ENCODE measurements around the gene GULP1. TPM values are rescaled to one million over a fixed set of nuclear protein-coding genes. Genes with fewer than 3 reads are reported as not detected.

GULP1 gene
- total and polyA plus RNA-seq, 2 experiments from 2014 or later: 94.6 to 181 TPM

GRCh38 chr2:188316342-188316741 is 24.7 kb downstream of the GULP1 start:
- Histone ChIP-seq H3K9me2 (ENCODE audit: insufficient read depth) (no peaks in the 10 kb centered on the region), H3K4me3 (no peak overlapping the region), H3K4me2 (no peak overlapping the region), H3K27ac (ENCODE audit: low read depth) (peak overlapping the region; percentile 12; the same call in 1 of the 2 replicates), H2AFZ (no peak overlapping the region), H4K20me1 (replicated peaks; ENCODE audit: insufficient read depth) (0 out of 2 replicates have a peak, but pooled peaks cover 7% of the 10 kb centered on the region), H3K4me1 (ENCODE audit: insufficient read depth) (peaks cover 77% of the 10 kb centered on the region), H3K27me3 (ENCODE audit: insufficient read depth) (no peaks in the 10 kb centered on the region), H3K36me3 (ENCODE audit: insufficient read depth) (no peaks in the 10 kb centered on the region), H3K79me2 (replicated peaks; ENCODE audit: insufficient read depth) (peaks cover 100% of the 10 kb centered on the region), H3F3A (replicated peaks; ENCODE audit: low read depth) (no peaks in the 10 kb centered on the region)
- peaks cover 17% of the 10 kb centered on the region for H3K9me3 Mint-ChIP-seq
- H3K4me1 Mint-ChIP-seq: peaks cover 58% of the 10 kb centered on the region
- no peak overlapping the region for H3K4me3 Mint-ChIP-seq
- ATAC-seq (peak; percentile 57), DNase-seq (ENCODE audit: low spot score) (no peak)
- peak overlapping the region; percentile 48; the same call in 1 of the 2 replicates for H3K27ac Mint-ChIP-seq
- peaks cover 23% of the 10 kb centered on the region for H3K36me3 Mint-ChIP-seq (ENCODE audit: low read depth)
- TF ChIP-seq REST (IDR thresholded peaks at IDR 0.05; ENCODE audit: unreplicated experiment) (no peak), ETS1 (IDR thresholded peaks at IDR 0.05) (no peak), JUNB (IDR thresholded peaks at IDR 0.05; ENCODE audit: unreplicated experiment) (no peak), POLR2AphosphoS5 (IDR thresholded peaks at IDR 0.05; ENCODE audit: low read depth) (no peak), ZNF462 (CRISPR knock-in tag; IDR thresholded peaks at IDR 0.05) (no peak), CTCF (conservative IDR thresholded peaks at IDR 0.05; ENCODE audit: low read depth in 2 of 2) (no peak), EZH2phosphoT487 (IDR thresholded peaks at IDR 0.05; ENCODE audit: unreplicated experiment) (no peak), ZNF331 (CRISPR knock-in tag; IDR thresholded peaks at IDR 0.05; ENCODE audit: low read depth) (no peak), STAT1 (IDR thresholded peaks at IDR 0.05; ENCODE audit: unreplicated experiment) (no peak)
- H3K27me3 Mint-ChIP-seq (ENCODE audit: insufficient read depth, low read depth, poor library complexity): peaks cover 7% of the 10 kb centered on the region

Measured in GM23338 (cell line).